HEK293T (cell line): Measurements from ENCODE around the gene MRAP.
"Not testable (repeated sequence)": the region's sequence is repeated elsewhere in the genome, so short reads cannot be mapped to it uniquely, and the experiment has no call there.

Source experiments
- CTCF ChIA-PET: fragments of 350-600 bp; formaldehyde crosslinking; extraction: SDS; loops from one replicate; lab custom pipeline; 2021; ENCODE audit warnings: antibody characterized with exemption, inconsistent platforms; lab: Yijun Ruan, JAX
- POLR2A ChIA-PET: fragments of 350-600 bp; formaldehyde crosslinking; extraction: SDS; loops from one replicate; lab custom pipeline; 2020; ENCODE audit warnings: antibody characterized with exemption, inconsistent platforms; lab: Yijun Ruan, JAX
- DNase-seq: peaks from one replicate; pipeline ENCODE4 v3.0.0; 2012; ENCODE audit warnings: mixed read lengths; ENCODE audit errors: extremely low spot score
- ARNT ChIP-seq: fragments of 450-650 bp; IDR thresholded peaks from 2 replicates; pipeline ENCODE4 v1.6.1; 2017; ENCODE audit warnings: mild to moderate bottlenecking
- BHLHE40 ChIP-seq: fragments of 450-650 bp; IDR thresholded peaks from 2 replicates; pipeline ENCODE4 v1.6.1; 2016; ENCODE audit warnings: mild to moderate bottlenecking, moderate library complexity, borderline replicate concordance
- CTBP1 ChIP-seq: fragments of 450-650 bp; IDR thresholded peaks from 2 replicates; pipeline ENCODE4 v1.6.1; 2016; ENCODE audit warnings: borderline replicate concordance
- ELF4 ChIP-seq: fragments of 450-650 bp; IDR thresholded peaks from 2 replicates; pipeline ENCODE4 v1.6.1; 2017; ENCODE audit warnings: antibody characterized with exemption
- FOXA1 ChIP-seq: fragments of 450-650 bp; IDR thresholded peaks from 2 replicates; pipeline ENCODE4 v1.6.1; 2016; ENCODE audit warnings: mild to moderate bottlenecking
- FOXK2 ChIP-seq: fragments of 450-650 bp; IDR thresholded peaks from 2 replicates; pipeline ENCODE4 v1.6.1; 2016; ENCODE audit warnings: mild to moderate bottlenecking
- FOXM1 ChIP-seq: fragments of 450-650 bp; IDR thresholded peaks from 2 replicates; pipeline ENCODE4 v1.6.1; 2017; ENCODE audit warnings: mild to moderate bottlenecking, borderline replicate concordance
- HDGF ChIP-seq: fragments of 450-650 bp; IDR thresholded peaks from 2 replicates; pipeline ENCODE4 v1.6.1; 2017; ENCODE audit warnings: antibody characterized with exemption, borderline replicate concordance
- L3MBTL2 ChIP-seq: fragments of 450-650 bp; conservative IDR thresholded peaks from 2 replicates; pipeline ENCODE4 v1.6.1; 2016; ENCODE audit warnings: mild to moderate bottlenecking
- LEF1 ChIP-seq: fragments of 450-650 bp; IDR thresholded peaks from 2 replicates; pipeline ENCODE4 v1.6.1; 2017; ENCODE audit warnings: mild to moderate bottlenecking, borderline replicate concordance
- NFRKB ChIP-seq: fragments of 450-650 bp; IDR thresholded peaks from 2 replicates; pipeline ENCODE4 v1.6.1; 2016; ENCODE audit warnings: mild to moderate bottlenecking, moderate library complexity
- PKNOX1 ChIP-seq: fragments of 450-650 bp; IDR thresholded peaks from 2 replicates; pipeline ENCODE4 v1.6.1; 2016
- SP1 ChIP-seq: fragments of 450-650 bp; IDR thresholded peaks from 2 replicates; pipeline ENCODE4 v1.6.1; 2017
- SUZ12 ChIP-seq: fragments of 450-650 bp; IDR thresholded peaks from 2 replicates; pipeline ENCODE4 v1.6.1; 2016; ENCODE audit warnings: mild to moderate bottlenecking
- ZNF384 ChIP-seq: fragments of 450-650 bp; IDR thresholded peaks from 2 replicates; pipeline ENCODE4 v1.6.1; 2016

Gene MRAP

GRCh38 chr21:32307706-32308105, 9.1 kb downstream of the MRAP start:
- ChIA-PET POLR2A (no interaction called here), CTCF (no interaction called here)
- DNase-seq = no peak
- TF ChIP-seq ELF4 (no peak), FOXK2 (no peak), CTBP1 (no peak), NFRKB (no peak), HDGF (no peak), ZNF384 (no peak), FOXM1 (no peak), ARNT (no peak), SP1 (no peak), LEF1 (no peak), L3MBTL2 (no peak), BHLHE40 (no peak)

- ChIA-PET POLR2A (interaction anchor here (1.2 kb wide), 1 partner anchor 84 kb away, joined by 3 read pairs; no protein-coding TSS in a partner anchor), CTCF (interaction anchor here (0.6 kb wide), 1 partner anchor 686 kb away, joined by 3 read pairs; no protein-coding TSS in a partner anchor)
- no peak for DNase-seq
- no peak for TF ChIP-seq FOXK2
- no peak for TF ChIP-seq L3MBTL2
- TF ChIP-seq PKNOX1 = no peak
- TF ChIP-seq SUZ12 = no peak
- TF ChIP-seq LEF1 = no peak
- no peak for TF ChIP-seq FOXM1
These were observed 10.0 kb downstream of the MRAP start for GRCh38 chr21:32308696-32309095.

- CTCF ChIA-PET = interaction anchor here (0.5 kb wide), 1 partner anchor 288 kb away, joined by 3 read pairs; no protein-coding TSS in a partner anchor
- TF ChIP-seq SUZ12 (no peak), SP1 (no peak), FOXK2 (no peak), PKNOX1 (no peak), FOXM1 (no peak)
These were observed 11.3 kb downstream of the MRAP start for GRCh38 chr21:32309906-32310460.

GRCh38 chr21:32310976-32311375, 12.3 kb downstream of the MRAP start:
- CTCF ChIA-PET, POLR2A ChIA-PET, DNase-seq: not testable (repeated sequence)

More at GRCh38 chr21:32309906-32310460, 11.3 kb downstream of the MRAP start:
- DNase-seq = no peak
- POLR2A ChIA-PET = interaction anchor here (1.2 kb wide), 1 partner anchor 82 kb away, joined by 3 read pairs; no protein-coding TSS in a partner anchor

- POLR2A ChIA-PET = no interaction called here
- CTCF ChIA-PET = no interaction called here
- no peak for DNase-seq
- no peak for TF ChIP-seq LEF1
- TF ChIP-seq SUZ12 = no peak
- TF ChIP-seq FOXA1 = no peak
- no peak for TF ChIP-seq FOXK2
- TF ChIP-seq L3MBTL2 = no peak
- no peak for TF ChIP-seq NFRKB
- no peak for TF ChIP-seq ARNT
- TF ChIP-seq ELF4 = no peak
- no peak for TF ChIP-seq FOXM1
These were observed 13.0 kb downstream of the MRAP start for GRCh38 chr21:32311621-32312020.

- CTCF ChIA-PET = no interaction called here
- no peak for DNase-seq
- TF ChIP-seq FOXA1 = no peak
- no peak for TF ChIP-seq ELF4
- TF ChIP-seq CTBP1 = no peak
- TF ChIP-seq SUZ12 = no peak
- no peak for TF ChIP-seq L3MBTL2
- TF ChIP-seq FOXK2 = no peak
- no peak for TF ChIP-seq NFRKB
- TF ChIP-seq PKNOX1 = no peak
- TF ChIP-seq LEF1 = no peak
- POLR2A ChIA-PET = no interaction called here
These were observed 13.7 kb downstream of the MRAP start for GRCh38 chr21:32312326-32312725.

GRCh38 chr21:32312976-32313375, 14.3 kb downstream of the MRAP start:
- DNase-seq = no peak
- POLR2A ChIA-PET = no interaction called here
- CTCF ChIA-PET = no interaction called here
- TF ChIP-seq NFRKB (no peak), SP1 (no peak), SUZ12 (no peak), L3MBTL2 (no peak), BHLHE40 (no peak)
